Lung (tissue), 12 donors: Measurements from ENCODE around the gene GAB2. TPM values are rescaled to one million over a fixed set of nuclear protein-coding genes. Genes with fewer than 3 reads are reported as not detected.

Source experiments
- ATAC-seq: fragments of 200-7000 bp; cut with Tn5 transposase; one replicate; pipeline ENCODE4 v1.9.1; 2020; ENCODE audit warnings: moderate number of reproducible peaks; ENCODE audit not compliant: insufficient read depth, low FRiP score
- DNase-seq, 3 donors: peaks; one replicate each; pipeline ENCODE4 v3.0.0-alpha.2; 2013 to 2017
- H3K27ac ChIP-seq, 2 donors: one replicate each; pipeline ENCODE4 v1.5.1; 2013; ENCODE audit warnings: mild to moderate bottlenecking in 2 of 2, moderate library complexity in 2 of 2, control low read depth in 1 of 2, inconsistent platforms in 1 of 2, low read depth in 1 of 2, low read length in 1 of 2
- H3K27me3 ChIP-seq, 3 donors: one replicate each; pipeline ENCODE4 v1.5.1; 2013; ENCODE audit warnings: low read length in 2 of 3; ENCODE audit not compliant: control insufficient read depth in 3 of 3, insufficient read depth in 3 of 3
- H3K36me3 ChIP-seq, 4 donors: one replicate each; pipeline ENCODE4 v1.5.1; 2013; ENCODE audit warnings: low read length in 4 of 4, mild to moderate bottlenecking in 1 of 4, moderate library complexity in 1 of 4; ENCODE audit not compliant: control insufficient read depth in 4 of 4, insufficient read depth in 4 of 4
- H3K4me1 ChIP-seq, 5 donors: one replicate each; pipeline ENCODE4 v1.5.1; 2013; ENCODE audit warnings: low read length in 5 of 5, mild to moderate bottlenecking in 2 of 5, moderate library complexity in 1 of 5; ENCODE audit not compliant: control insufficient read depth in 5 of 5, insufficient read depth in 5 of 5
- H3K4me3 ChIP-seq: one replicate; pipeline ENCODE4 v1.5.1; 2013; ENCODE audit warnings: mild to moderate bottlenecking, control low read depth, moderate library complexity
- H3K9ac ChIP-seq, 2 donors: one replicate each; pipeline ENCODE4 v1.5.1; 2013; ENCODE audit warnings: low read length in 2 of 2, control low read depth in 1 of 2; ENCODE audit not compliant: insufficient read depth in 1 of 2
- H3K9me3 ChIP-seq, 4 donors: one replicate each; pipeline ENCODE4 v1.5.1; 2013; ENCODE audit warnings: low read length in 3 of 4, mild to moderate bottlenecking in 1 of 4, moderate library complexity in 1 of 4; ENCODE audit not compliant: control insufficient read depth in 4 of 4, insufficient read depth in 3 of 4
- WGBS, 2 donors: extraction: QIAGEN DNeasy Blood & Tissue Kit; methylation state at CpG; one replicate each; pipeline ENCODE4 v1.1.7; 2013; 5-methylcytosine and 5-hydroxymethylcytosine counted together
- polyA plus RNA-seq, 2 donors: library from polyadenylated mRNA; stranded (reverse); fragments of 200-250 nt; gene quantifications; one replicate each; pipeline ENCODE4 v1.2.1, GENCODE V29; 2013
- total RNA-seq, 2 donors: library from RNA; depleted of rRNA in 1 of 2; stranded (reverse); fragments of >200 nt in 1 of 2; gene quantifications; one replicate each; pipeline ENCODE4 v1.2.1, GENCODE V29; 2014 to 2021
- TF ChIP-seq, protein P1 (sequence below): IDR thresholded peaks from 2 replicates; pipeline ENCODE4 v1.5.1; 2012; ENCODE audit warnings: mild to moderate bottlenecking; ENCODE audit errors: control extremely low read depth, extremely low read depth
- donor health status: control.
- donor health status: control.
- donor health status: Bipolar disorder and iron deficiency.
- donor health status: healthy.
- donor health status: DM: yes; HTN: yes; CAD: no.

The GAB2 gene
- total and polyA plus RNA-seq, 4 donors, result 17.8 to 47.9 (median 23.1) TPM

GRCh38 chr11:78313898-78314297 lies 103.7 kb downstream of the GAB2 start:
- Histone ChIP-seq H3K36me3 (peaks cover 0 to 1% (median 0%) of the 10 kb centered on the region in 4 donors), H3K9me3 (no peaks in the 10 kb centered on the region), H3K27ac (peak overlapping the region in 1 of 2 donors; percentile 33), H3K4me1 (peaks cover 8 to 44% (median 35%) of the 10 kb centered on the region in 5 donors), H3K27me3 (no peaks in the 10 kb centered on the region), H3K9ac (no peak overlapping the region), H3K4me3 (no peak overlapping the region)
- TF ChIP-seq, protein P1, sequence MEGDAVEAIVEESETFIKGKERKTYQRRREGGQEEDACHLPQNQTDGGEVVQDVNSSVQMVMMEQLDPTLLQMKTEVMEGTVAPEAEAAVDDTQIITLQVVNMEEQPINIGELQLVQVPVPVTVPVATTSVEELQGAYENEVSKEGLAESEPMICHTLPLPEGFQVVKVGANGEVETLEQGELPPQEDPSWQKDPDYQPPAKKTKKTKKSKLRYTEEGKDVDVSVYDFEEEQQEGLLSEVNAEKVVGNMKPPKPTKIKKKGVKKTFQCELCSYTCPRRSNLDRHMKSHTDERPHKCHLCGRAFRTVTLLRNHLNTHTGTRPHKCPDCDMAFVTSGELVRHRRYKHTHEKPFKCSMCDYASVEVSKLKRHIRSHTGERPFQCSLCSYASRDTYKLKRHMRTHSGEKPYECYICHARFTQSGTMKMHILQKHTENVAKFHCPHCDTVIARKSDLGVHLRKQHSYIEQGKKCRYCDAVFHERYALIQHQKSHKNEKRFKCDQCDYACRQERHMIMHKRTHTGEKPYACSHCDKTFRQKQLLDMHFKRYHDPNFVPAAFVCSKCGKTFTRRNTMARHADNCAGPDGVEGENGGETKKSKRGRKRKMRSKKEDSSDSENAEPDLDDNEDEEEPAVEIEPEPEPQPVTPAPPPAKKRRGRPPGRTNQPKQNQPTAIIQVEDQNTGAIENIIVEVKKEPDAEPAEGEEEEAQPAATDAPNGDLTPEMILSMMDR, result no peak
- 57 to 63% methylated on average over 2 of the region's 2 CpGs for whole genome bisulfite sequencing, 2 donors
- DNase-seq (no peak), ATAC-seq (peak; percentile 48)

- ATAC-seq (peak; percentile 36), DNase-seq (no peak)
- H3K4me3 ChIP-seq, result no peak overlapping the region
- H3K27me3 ChIP-seq, result no peaks in the 10 kb centered on the region
- 83 to 95% methylated on average over 2 of the region's 2 CpGs for whole genome bisulfite sequencing, 2 donors
- TF ChIP-seq, protein P1, result no peak
- H3K9ac ChIP-seq, result no peak overlapping the region
- H3K9me3 ChIP-seq, result no peaks in the 10 kb centered on the region
- H3K27ac ChIP-seq, result peak overlapping the region in 1 of 2 donors; percentile 82
- H3K4me1 ChIP-seq, result peaks cover 8 to 38% (median 29%) of the 10 kb centered on the region in 5 donors
- H3K36me3 ChIP-seq, result peaks cover 0 to 1% (median 0%) of the 10 kb centered on the region in 4 donors
These were observed 104.3 kb downstream of the GAB2 start for GRCh38 chr11:78313181-78313795.

GRCh38 chr11:78312712-78313111 lies 104.9 kb downstream of the GAB2 start:
- DNase-seq, result no peak
- 67 to 80% methylated on average over 4 of the region's 4 CpGs for WGBS, 2 donors
- no peak for ATAC-seq
- Histone ChIP-seq H3K4me3 (no peak overlapping the region), H3K27me3 (no peaks in the 10 kb centered on the region), H3K27ac (peak overlapping the region in 1 of 2 donors; percentile 82), H3K4me1 (peaks cover 8 to 33% (median 29%) of the 10 kb centered on the region in 5 donors), H3K9ac (no peak overlapping the region), H3K9me3 (no peaks in the 10 kb centered on the region), H3K36me3 (peaks cover 0 to 2% (median 0%) of the 10 kb centered on the region in 4 donors)
- TF ChIP-seq, protein P1, result no peak
